PC-3 (cell line): ENCODE results near the gene FMC1. TPM values are rescaled to one million over a fixed set of nuclear protein-coding genes. Genes with fewer than 3 reads are reported as not detected.

ENCODE experiments used
- ATAC-seq: fragments of 200-7000 bp; cut with Tn5 transposase; 2 replicates; pipeline ENCODE4 v1.9.1; 2020; ENCODE audit warnings: mild to moderate bottlenecking, moderate library complexity
- BruUV-seq: library from RNA; stranded (reverse); fragments of 400-500 nt; replicated peaks from 2 replicates; lab custom pipeline; 2021; lab: Mats Ljungman, UMichigan
- CTCF ChIA-PET: fragments of 300-600 bp; sonication (Branson Sonifier 250); formaldehyde crosslinking; loops from one replicate; lab custom pipeline; 2022; ENCODE audit warnings: antibody characterized with exemption; lab: Charles Lee
- POLR2A ChIA-PET: fragments of 300-600 bp; sonication (Branson Sonifier 250); formaldehyde crosslinking; loops from one replicate; lab custom pipeline; 2022; ENCODE audit warnings: antibody characterized with exemption; ENCODE audit not compliant: unreplicated experiment; lab: Charles Lee
- DNase-seq: peaks from one replicate; pipeline ENCODE4 v3.0.0-alpha.2; 2015
- H2AFZ ChIP-seq: fragments of 300-600 bp; sonication (generic); 2 replicates; pipeline ENCODE4 v1.6.0; 2016; ENCODE audit warnings: antibody characterized with exemption, low read length
- H3F3A ChIP-seq: fragments of 300-600 bp; sonication (generic); one replicate; pipeline ENCODE4 v1.6.0; 2017; ENCODE audit warnings: antibody characterized with exemption, low read length, control low read depth, mild to moderate bottlenecking; ENCODE audit not compliant: unreplicated experiment
- H3K27ac ChIP-seq: fragments of 300-600 bp; sonication (generic); 2 replicates; pipeline ENCODE4 v1.5.1; 2016; ENCODE audit warnings: mild to moderate bottlenecking, low read length
- H3K27me3 ChIP-seq: fragments of 300-600 bp; sonication (generic); 2 replicates; pipeline ENCODE4 v1.6.1; 2016; ENCODE audit warnings: low read length, mixed read lengths
- H3K36me3 ChIP-seq: fragments of 300-600 bp; sonication (generic); 2 replicates; pipeline ENCODE4 v1.6.1; 2016; ENCODE audit warnings: low read depth, mixed run types, low read length, mixed read lengths
- H3K4me1 ChIP-seq: fragments of 300-600 bp; sonication (generic); 2 replicates; pipeline ENCODE4 v1.5.1; 2016; ENCODE audit warnings: low read length; ENCODE audit not compliant: insufficient read depth
- H3K4me2 ChIP-seq: fragments of 300-600 bp; sonication (generic); 2 replicates; pipeline ENCODE4 v1.6.0; 2016; ENCODE audit warnings: low read length
- H3K4me3 ChIP-seq: fragments of 300-600 bp; sonication (generic); 2 replicates; pipeline ENCODE4 v1.5.1; 2016; ENCODE audit warnings: mild to moderate bottlenecking, low read length, mixed read lengths
- H3K79me2 ChIP-seq: fragments of 300-600 bp; sonication (generic); 2 replicates; pipeline ENCODE4 v1.6.1; 2017; ENCODE audit warnings: low read length, mixed read lengths
- H3K9ac ChIP-seq: fragments of 300-600 bp; sonication (generic); 2 replicates; pipeline ENCODE4 v1.6.0; 2016; ENCODE audit warnings: mild to moderate bottlenecking, low read length
- H3K9me2 ChIP-seq: fragments of 300-600 bp; sonication (generic); replicated peaks from 2 replicates; pipeline ENCODE4 v1.6.1; 2016; ENCODE audit warnings: mixed run types, low read length, mixed read lengths
- H3K9me3 ChIP-seq: fragments of 300-600 bp; sonication (generic); 2 replicates; pipeline ENCODE4 v1.6.1; 2016; ENCODE audit warnings: low read length, mixed read lengths
- H4K20me1 ChIP-seq: fragments of 300-600 bp; sonication (generic); 2 replicates; pipeline ENCODE4 v1.6.1; 2016; ENCODE audit warnings: low read length, mixed read lengths
- CTCF ChIP-seq: fragments of 300-600 bp; sonication (generic); conservative IDR thresholded peaks from 2 replicates; pipeline ENCODE4 v1.5.1; 2017; ENCODE audit warnings: antibody characterized with exemption, low read depth, mild to moderate bottlenecking, low read length
- EZH2 ChIP-seq: fragments of 300-600 bp; sonication (generic); IDR thresholded peaks from one replicate; pipeline ENCODE4 v1.6.1; 2017; ENCODE audit warnings: antibody characterized with exemption, mild to moderate bottlenecking, low read length; ENCODE audit not compliant: unreplicated experiment
- EZH2phosphoT487 ChIP-seq: fragments of 300-600 bp; sonication (generic); IDR thresholded peaks from 2 replicates; pipeline ENCODE4 v1.6.1; 2018; ENCODE audit warnings: mild to moderate bottlenecking, antibody characterized with exemption, low read length, borderline replicate concordance
- intact Hi-C: fragments of 100-400 bp; cut with micrococcal nuclease; formaldehyde crosslinking; loops from 2 replicates; pipeline ENCODE4 v1.9.0; 2023
- total RNA-seq: library from RNA; depleted of rRNA; stranded (reverse); fragments of >200 nt; gene quantifications from 2 replicates; pipeline ENCODE4 v1.2.3, GENCODE V29; 2014

FMC1 gene
- total RNA-seq, 1 experiment from 2014 or later = 12.2 TPM

- H3K27me3 ChIP-seq = no peaks in the 10 kb centered on the region
- H4K20me1 ChIP-seq = no peaks in the 10 kb centered on the region
- H3K4me1 ChIP-seq = peaks cover 9% of the 10 kb centered on the region
- H3K27ac ChIP-seq = peak overlapping the region; percentile 91
- H3K79me2 ChIP-seq = peaks cover 28% of the 10 kb centered on the region
- peak; percentile 11 for ATAC-seq
- POLR2A ChIA-PET = no interaction called here
- BruUV-seq = no TSS peak
- no peaks in the 10 kb centered on the region for H3K9me3 ChIP-seq
- H3K9ac ChIP-seq = peak overlapping the region; percentile 99
- TF ChIP-seq CTCF = no peak
- no peak for TF ChIP-seq EZH2
- no peak for TF ChIP-seq EZH2phosphoT487
- H3F3A ChIP-seq = peaks cover 9% of the 10 kb centered on the region
- H3K9me2 ChIP-seq = no peaks in the 10 kb centered on the region
- peak overlapping the region; percentile 83 for H3K4me3 ChIP-seq
- CTCF ChIA-PET = no interaction called here
- H3K4me2 ChIP-seq = peak overlapping the region; percentile 94
- no peaks in the 10 kb centered on the region for H3K36me3 ChIP-seq
- H2AFZ ChIP-seq = peak overlapping the region; percentile 86
- DNase-seq = no peak
- intact Hi-C loops = loop anchor here (1.0 kb wide), 1 partner anchor 19 kb away; the partner anchor contains the start of gene LUC7L2
These were observed 404 bp upstream of the FMC1 start for GRCh38 chr7:139340808-139341057.

- ChIA-PET POLR2A (no interaction called here), CTCF (no interaction called here)
- no peaks in the 10 kb centered on the region for H3K27me3 ChIP-seq
- peak overlapping the region; percentile 99 for H3K9ac ChIP-seq
- BruUV-seq = TSS peak; percentile 66
- TF ChIP-seq EZH2 (no peak), EZH2phosphoT487 (no peak), CTCF (no peak)
- no peak for DNase-seq
- intact Hi-C loops = no loop called here
- no peaks in the 10 kb centered on the region for H3K9me2 ChIP-seq
- peak overlapping the region; percentile 83 for H3K4me3 ChIP-seq
- H3K79me2 ChIP-seq = peaks cover 28% of the 10 kb centered on the region
- peak overlapping the region; percentile 94 for H3K4me2 ChIP-seq
- peak overlapping the region; percentile 86 for H2AFZ ChIP-seq
- peak overlapping the region; percentile 91 for H3K27ac ChIP-seq
- peaks cover 9% of the 10 kb centered on the region for H3F3A ChIP-seq
- no peaks in the 10 kb centered on the region for H4K20me1 ChIP-seq
- H3K36me3 ChIP-seq = no peaks in the 10 kb centered on the region
- H3K4me1 ChIP-seq = peaks cover 9% of the 10 kb centered on the region
- no peak for ATAC-seq
- H3K9me3 ChIP-seq = no peaks in the 10 kb centered on the region
These were observed 664 bp downstream of the FMC1 start for GRCh38 chr7:139341776-139342226.

- DNase-seq (no peak), ATAC-seq (no peak)
- intact Hi-C loops = no loop called here
- no peak overlapping the region for H3K4me3 ChIP-seq
- no TSS peak for BruUV-seq
- no peaks in the 10 kb centered on the region for H3K9me3 ChIP-seq
- peaks cover 28% of the 10 kb centered on the region for H3K79me2 ChIP-seq
- H3K27ac ChIP-seq = no peak overlapping the region
- no peaks in the 10 kb centered on the region for H3K36me3 ChIP-seq
- no peaks in the 10 kb centered on the region for H3K27me3 ChIP-seq
- no peaks in the 10 kb centered on the region for H4K20me1 ChIP-seq
- peaks cover 9% of the 10 kb centered on the region for H3K4me1 ChIP-seq
- no peak for TF ChIP-seq EZH2
- TF ChIP-seq EZH2phosphoT487 = no peak
- TF ChIP-seq CTCF = no peak
- CTCF ChIA-PET = no interaction called here
- H3K9ac ChIP-seq = no peak overlapping the region
- no peaks in the 10 kb centered on the region for H3K9me2 ChIP-seq
- H2AFZ ChIP-seq = no peak overlapping the region
- no peak overlapping the region for H3K4me2 ChIP-seq
- H3F3A ChIP-seq = no peaks in the 10 kb centered on the region
- POLR2A ChIA-PET = no interaction called here
These were observed 3.9 kb downstream of the FMC1 start for GRCh38 chr7:139345042-139345441.
